ENCODE measurements around the gene FLNB. TPM values are rescaled to one million over a fixed set of nuclear protein-coding genes. Genes with fewer than 3 reads are reported as not detected.

FLNB gene
- total and polyA plus RNA-seq, 2 of the 13 experiments (the other 11 are each of a cell fraction or from before 2014, with no cell fraction given) = 106 to 130 TPM

- TF ChIP-seq HNRNPLL (IDR thresholded peaks at IDR 0.05; ENCODE audit: low read depth, low read length, poor library complexity, severe bottlenecking) = no peak
- TF ChIP-seq BCL6 (CRISPR knock-in tag; IDR thresholded peaks at IDR 0.05) = peak; percentile 94
- peak; percentile 65 for TF ChIP-seq PAXIP1 (CRISPR knock-in tag; conservative IDR thresholded peaks at IDR 0.05)
- TF ChIP-seq ZNF83 (CRISPR knock-in tag; IDR thresholded peaks at IDR 0.05; ENCODE audit: borderline replicate concordance) = no peak
- no peak for TF ChIP-seq MLX (CRISPR knock-in tag; IDR thresholded peaks at IDR 0.05)
- peak; percentile 47; the same call in 1 of the 2 replicates for TF ChIP-seq SP5 (CRISPR knock-in tag; IDR thresholded peaks at IDR 0.05; ENCODE audit: borderline replicate concordance, low read depth)
- TF ChIP-seq FOSL1 (CRISPR knock-in tag; IDR thresholded peaks at IDR 0.05; ENCODE audit: borderline replicate concordance) = peak; percentile 76; the same call in 1 of the 2 replicates
- TF ChIP-seq SAFB2 (CRISPR knock-in tag; IDR thresholded peaks at IDR 0.05; ENCODE audit: borderline replicate concordance, low read depth) = no peak
- TF ChIP-seq RBFOX2 (IDR thresholded peaks at IDR 0.05; ENCODE audit: low read depth, low read length) = no peak
- TF ChIP-seq HOXA9 (CRISPR knock-in tag; IDR thresholded peaks at IDR 0.05; ENCODE audit: borderline replicate concordance) = no peak
- TF ChIP-seq JUND (CRISPR knock-in tag; IDR thresholded peaks at IDR 0.05) = peak; percentile 90
- TF ChIP-seq ZNF180 (CRISPR knock-in tag; IDR thresholded peaks at IDR 0.05; ENCODE audit: borderline replicate concordance, low read depth) = no peak
- TF ChIP-seq HMG20A (CRISPR knock-in tag; IDR thresholded peaks at IDR 0.05; ENCODE audit: borderline replicate concordance) = peak; percentile 82
- no peak for TF ChIP-seq RBAK (CRISPR knock-in tag; IDR thresholded peaks at IDR 0.05)
- peak; percentile 45 for TF ChIP-seq HDAC1 (CRISPR knock-in tag; IDR thresholded peaks at IDR 0.05)
- no peak for TF ChIP-seq MBNL3 (CRISPR knock-in tag; conservative IDR thresholded peaks at IDR 0.05)
- 0 out of 2 replicates have a peak, but pooled peaks have one; percentile 21 for TF ChIP-seq GABPB1 (CRISPR knock-in tag; IDR thresholded peaks at IDR 0.05)
- no peak for TF ChIP-seq ATAD3A (CRISPR knock-in tag; IDR thresholded peaks at IDR 0.05)
- TF ChIP-seq THAP11 (CRISPR knock-in tag; IDR thresholded peaks at IDR 0.05) = peak; percentile 38; the same call in 1 of the 2 replicates
- TF ChIP-seq GATAD1 (CRISPR knock-in tag; IDR thresholded peaks at IDR 0.05) = 0 out of 2 replicates have a peak, but pooled peaks have one; percentile 35
- peak; percentile 99 for TF ChIP-seq FOSL2 (CRISPR knock-in tag; IDR thresholded peaks at IDR 0.05)
- TF ChIP-seq ZEB1 (IDR thresholded peaks at IDR 0.05; ENCODE audit: insufficient replicate concordance, low read depth) = peak; percentile 81
- TF ChIP-seq ATF5 (CRISPR knock-in tag; IDR thresholded peaks at IDR 0.05; ENCODE audit: low read depth) = no peak
- peak; percentile 28; the same call in 1 of the 2 replicates for TF ChIP-seq CREB1 (IDR thresholded peaks at IDR 0.05)
- TF ChIP-seq CREB1 (CRISPR knock-in tag; IDR thresholded peaks at IDR 0.05) = peak; percentile 44; the same call in 1 of the 2 replicates
- no peak for TF ChIP-seq ZNF784 (CRISPR knock-in tag; IDR thresholded peaks at IDR 0.05; ENCODE audit: borderline replicate concordance)
Observed at GRCh38 chr3:57974796-57975388, 33.3 kb upstream of the FLNB start (continued).
